Small intestine (tissue), 7 donors: Measurements from ENCODE around the gene CIB2. TPM values are rescaled to one million over a fixed set of nuclear protein-coding genes. Genes with fewer than 3 reads are reported as not detected.

ENCODE experiments used
- DNase-seq, 2 donors: peaks; one replicate each; pipeline versions ENCODE4 v3.0.0 to v3.0.0-alpha.2; 2013
- FAIRE-seq: peaks from 2 replicates; lab custom pipeline; 2012; peaks lifted over from hg19 to GRCh38; lab: Jason Lieb, UNC
- H3K27ac ChIP-seq, 3 donors: one replicate each; pipeline ENCODE4 v1.5.1; 2013; ENCODE audit warnings: low read length in 2 of 3, mild to moderate bottlenecking in 2 of 3, control low read depth in 1 of 3, inconsistent platforms in 1 of 3, low read depth in 1 of 3, moderate library complexity in 1 of 3
- H3K27me3 ChIP-seq, 3 donors: one replicate each; pipeline ENCODE4 v1.6.1; 2013; ENCODE audit warnings: low read length in 3 of 3, inconsistent platforms in 1 of 3; ENCODE audit not compliant: control insufficient read depth in 3 of 3, insufficient read depth in 3 of 3
- H3K36me3 ChIP-seq, 3 donors: one replicate each; pipeline ENCODE4 v1.6.1; 2013; ENCODE audit warnings: low read length in 3 of 3, inconsistent platforms in 1 of 3, low read depth in 1 of 3, mild to moderate bottlenecking in 1 of 3, moderate library complexity in 1 of 3; ENCODE audit not compliant: control insufficient read depth in 3 of 3, insufficient read depth in 2 of 3
- H3K4me1 ChIP-seq, 3 donors: one replicate each; pipeline ENCODE4 v1.6.1; 2013; ENCODE audit warnings: low read length in 2 of 3, inconsistent platforms in 1 of 3, low read depth in 1 of 3, mild to moderate bottlenecking in 1 of 3, moderate library complexity in 1 of 3; ENCODE audit not compliant: control insufficient read depth in 3 of 3, insufficient read depth in 2 of 3
- H3K4me3 ChIP-seq, 3 donors: one replicate each; pipeline ENCODE4 v1.5.1; 2013; ENCODE audit warnings: low read length in 3 of 3, control low read depth in 1 of 3, inconsistent platforms in 1 of 3, low read depth in 1 of 3, mild to moderate bottlenecking in 1 of 3, moderate library complexity in 1 of 3
- H3K9me3 ChIP-seq, 2 donors: one replicate each; pipeline ENCODE4 v1.6.1; 2013; ENCODE audit warnings: low read depth in 1 of 2, low read length in 1 of 2; ENCODE audit not compliant: control insufficient read depth in 2 of 2, insufficient read depth in 1 of 2
- WGBS, 3 donors: extraction: QIAGEN DNeasy Blood & Tissue Kit; methylation state at CpG; one replicate each; pipeline ENCODE4 v1.1.7; 2013; 5-methylcytosine and 5-hydroxymethylcytosine counted together
- polyA plus RNA-seq, 4 donors: library from polyadenylated mRNA; stranded (reverse) in 3 of 4; unstranded in 1 of 4; fragments of 200-250 nt in 3 of 4; fragments of 120-200 nt in 1 of 4; gene quantifications; one replicate each; pipeline versions ENCODE4 v1.2.1 to v1.2.3, GENCODE V29; 2013
- donor health status: healthy with polysubstance abuse.
- donor health status: control.
- donor health status: control.
- donor health status: Bipolar disorder and iron deficiency.
- donor health status: healthy.

CIB2 gene
- polyA plus RNA-seq, 4 donors, result 12.7 to 143 (median 52.5) TPM

DNA sequence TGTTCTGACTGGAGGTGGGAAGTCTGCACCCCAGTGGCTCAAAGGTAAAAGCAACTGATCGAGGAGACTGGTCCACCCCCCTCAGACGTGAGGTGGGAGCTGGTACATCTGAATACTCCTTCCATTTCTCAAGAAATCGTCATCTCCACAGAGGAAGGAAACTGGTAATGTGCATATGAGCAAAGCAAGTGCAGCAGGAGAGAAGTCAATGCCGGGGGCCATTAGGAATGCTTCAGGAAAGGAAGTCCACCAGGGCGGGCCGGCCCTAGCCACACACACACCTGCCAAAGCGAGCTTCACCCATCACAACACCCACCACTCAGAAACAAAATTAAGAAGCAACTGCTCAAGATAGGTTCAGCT lies 62.2 kb downstream of the CIB2 start:
- Histone ChIP-seq H3K4me1 (peaks cover 15 to 83% (median 53%) of the 10 kb centered on the region in 3 donors), H3K9me3 (no peaks in the 10 kb centered on the region), H3K36me3 (peaks cover 0 to 12% (median 0%) of the 10 kb centered on the region in 3 donors), H3K27ac (peak overlapping the region; percentile 20 to 94 (median 78)), H3K27me3 (no peaks in the 10 kb centered on the region), H3K4me3 (no peak overlapping the region)
- FAIRE-seq, result no peak
- no peak for DNase-seq
- 40 to 70% (median 45%) methylated on average over 7 of the region's 7 CpGs for WGBS, 3 donors

DNA sequence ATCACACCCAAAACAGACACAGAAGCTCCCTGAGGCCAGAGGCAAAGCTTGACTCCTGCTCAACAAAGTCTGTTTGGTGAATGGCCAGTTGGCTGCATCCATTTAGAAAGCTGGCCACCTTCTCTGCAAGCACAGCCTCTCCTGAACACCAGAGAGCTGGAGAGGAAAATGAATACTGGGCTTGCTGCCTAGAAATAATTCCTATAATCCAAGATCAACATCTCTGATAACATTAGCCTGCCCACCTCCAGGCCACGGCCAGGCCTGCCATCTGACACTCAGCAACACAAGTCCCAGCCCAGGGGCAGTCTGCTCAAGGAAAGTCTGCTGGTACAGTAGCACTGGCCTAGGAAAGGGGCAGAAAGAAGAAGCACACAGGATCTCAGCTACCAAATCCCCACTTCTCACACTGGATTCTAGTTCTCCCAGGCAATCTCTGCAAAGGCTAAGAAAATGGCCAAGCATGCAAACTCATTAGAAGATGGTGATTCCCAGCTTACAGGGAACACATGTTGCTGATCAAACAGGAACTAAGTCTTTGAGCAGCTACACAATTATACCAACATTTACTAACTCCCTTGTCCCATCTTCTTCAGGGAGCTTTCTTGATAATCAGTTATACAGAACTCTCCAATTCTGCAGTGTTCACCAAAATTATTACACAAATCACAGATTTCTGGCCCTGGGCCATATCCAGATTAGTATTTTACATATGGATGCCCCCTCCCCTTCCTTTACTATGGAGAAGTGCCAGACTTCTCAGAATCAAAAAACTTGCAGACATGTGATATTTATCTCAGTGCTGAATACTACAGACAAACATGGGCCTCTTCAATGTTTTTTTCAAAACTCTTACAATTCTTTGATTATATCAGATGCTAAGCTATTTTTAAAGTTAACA lies 63.7 kb downstream of the CIB2 start:
- 7 to 25% (median 21%) methylated on average over 1 of the region's 1 CpG for WGBS, 3 donors
- FAIRE-seq, result no peak
- Histone ChIP-seq H3K27me3 (no peaks in the 10 kb centered on the region), H3K36me3 (peaks cover 0 to 8% (median 0%) of the 10 kb centered on the region in 3 donors), H3K4me3 (no peak overlapping the region), H3K9me3 (no peaks in the 10 kb centered on the region), H3K4me1 (peaks cover 15 to 80% (median 61%) of the 10 kb centered on the region in 3 donors), H3K27ac (peak overlapping the region; percentile 25 to 42 (median 38))
- no peak for DNase-seq

DNA sequence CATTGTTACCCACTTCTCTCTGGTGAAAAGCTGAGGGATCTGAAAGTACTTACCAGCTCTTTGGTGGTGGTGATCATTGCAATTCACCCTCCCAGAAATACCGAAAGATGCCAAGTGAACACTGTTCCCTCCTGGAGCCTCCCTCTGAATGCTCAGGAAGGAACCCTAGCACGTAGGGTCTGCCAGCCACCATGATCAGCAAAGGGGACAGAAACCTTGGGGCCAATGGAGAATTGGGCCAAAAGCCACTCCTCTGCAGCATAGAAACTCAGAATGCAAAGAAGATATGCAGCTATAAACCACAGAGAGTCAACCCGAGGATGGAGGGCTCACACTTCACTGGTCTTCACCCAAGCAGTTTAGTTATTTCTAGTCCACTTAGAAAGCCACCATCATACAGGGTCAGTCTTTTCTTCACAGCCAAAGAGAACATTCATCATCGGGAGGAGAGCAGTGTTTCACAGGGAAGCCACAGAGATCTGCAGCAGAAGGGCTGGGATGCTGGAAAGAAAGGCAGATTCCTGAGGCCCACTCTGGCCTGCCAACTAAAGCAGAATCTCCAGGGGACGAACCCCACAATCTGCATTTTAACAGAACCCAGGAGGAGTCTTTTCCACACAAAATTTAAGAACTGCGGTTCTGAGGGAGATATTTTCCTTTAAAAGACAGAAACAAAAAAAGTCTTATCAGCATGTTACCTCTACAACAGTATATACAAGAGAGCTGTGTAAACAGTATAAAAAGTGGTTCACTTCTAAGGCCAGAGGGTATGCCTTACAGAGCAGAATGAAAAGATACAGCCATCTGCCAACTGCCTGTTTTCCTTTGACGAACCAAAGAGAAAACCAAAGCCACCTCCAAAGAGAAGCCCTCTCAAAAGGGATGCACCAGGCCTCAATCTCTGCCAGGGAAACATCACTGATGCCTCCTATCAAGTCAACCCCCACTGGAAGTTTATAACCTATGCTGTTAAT lies 65.0 kb downstream of the CIB2 start:
- DNase-seq (no peak), FAIRE-seq (no peak)
- peak overlapping the region; percentile 56 to 92 (median 76) for H3K27ac ChIP-seq
- no peaks in the 10 kb centered on the region for H3K9me3 ChIP-seq
- H3K4me3 ChIP-seq, result no peak overlapping the region
- H3K36me3 ChIP-seq, result peaks cover 0 to 8% (median 0%) of the 10 kb centered on the region in 3 donors
- H3K4me1 ChIP-seq, result peaks cover 11 to 76% (median 57%) of the 10 kb centered on the region in 3 donors
- WGBS, 3 donors, result 57 to 65% (median 60%) methylated on average over 7 of the region's 7 CpGs
- no peaks in the 10 kb centered on the region for H3K27me3 ChIP-seq

- Histone ChIP-seq H3K27me3 (no peaks in the 10 kb centered on the region), H3K4me1 (peaks cover 11 to 73% (median 55%) of the 10 kb centered on the region in 3 donors), H3K4me3 (no peak overlapping the region), H3K27ac (peak overlapping the region; percentile 6 to 92 (median 76)), H3K9me3 (no peaks in the 10 kb centered on the region), H3K36me3 (peaks cover 0 to 8% (median 0%) of the 10 kb centered on the region in 3 donors)
- 37 to 68% (median 44%) methylated on average over 5 of the region's 5 CpGs for WGBS, 3 donors
- DNase-seq, result peak in 1 of 2 donors; percentile 81
- no peak for FAIRE-seq
Measured at GRCh38 chr15:78065284-78065872, 65.9 kb downstream of the CIB2 start.

DNA sequence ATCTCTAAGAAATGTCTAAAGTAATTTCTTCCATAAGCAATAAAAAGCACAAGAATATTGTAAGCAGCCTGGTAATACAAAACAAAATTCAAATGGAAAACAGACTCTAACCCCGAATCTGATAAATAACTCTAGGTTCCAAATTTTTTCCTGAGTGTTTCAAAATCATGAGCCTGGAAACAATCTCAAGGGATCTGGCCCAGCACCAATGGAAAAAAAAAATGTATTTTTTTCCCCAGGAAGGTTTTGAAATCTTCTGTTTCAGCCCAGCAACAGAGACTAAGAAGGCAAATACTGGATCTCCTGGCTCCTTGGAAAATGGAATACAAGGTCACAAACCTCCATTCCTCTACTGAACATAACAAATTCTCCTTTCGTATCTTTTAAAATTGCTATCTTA lies 66.7 kb downstream of the CIB2 start:
- H3K4me1 ChIP-seq, result peaks cover 11 to 67% (median 52%) of the 10 kb centered on the region in 3 donors
- H3K27ac ChIP-seq, result peak overlapping the region in 2 of 3 donors; percentile 76 to 92
- 63 to 87% (median 80%) methylated on average over 2 of the region's 2 CpGs for WGBS, 3 donors
- no peaks in the 10 kb centered on the region for H3K9me3 ChIP-seq
- DNase-seq (no peak), FAIRE-seq (no peak)
- H3K36me3 ChIP-seq, result peaks cover 0 to 10% (median 0%) of the 10 kb centered on the region in 3 donors
- no peak overlapping the region for H3K4me3 ChIP-seq
- H3K27me3 ChIP-seq, result no peaks in the 10 kb centered on the region

- Histone ChIP-seq H3K4me1 (peaks cover 14 to 65% (median 53%) of the 10 kb centered on the region in 3 donors), H3K9me3 (no peaks in the 10 kb centered on the region), H3K27me3 (no peaks in the 10 kb centered on the region), H3K27ac (peak overlapping the region in 2 of 3 donors; percentile 76 to 83), H3K36me3 (peaks cover 0 to 14% (median 0%) of the 10 kb centered on the region in 3 donors), H3K4me3 (no peak overlapping the region)
- FAIRE-seq (no peak), DNase-seq (no peak)
- WGBS, 3 donors, result 67 to 94% (median 85%) methylated on average over 5 of the region's 5 CpGs
Measured at GRCh38 chr15:78063970-78064385, 67.3 kb downstream of the CIB2 start.

DNA sequence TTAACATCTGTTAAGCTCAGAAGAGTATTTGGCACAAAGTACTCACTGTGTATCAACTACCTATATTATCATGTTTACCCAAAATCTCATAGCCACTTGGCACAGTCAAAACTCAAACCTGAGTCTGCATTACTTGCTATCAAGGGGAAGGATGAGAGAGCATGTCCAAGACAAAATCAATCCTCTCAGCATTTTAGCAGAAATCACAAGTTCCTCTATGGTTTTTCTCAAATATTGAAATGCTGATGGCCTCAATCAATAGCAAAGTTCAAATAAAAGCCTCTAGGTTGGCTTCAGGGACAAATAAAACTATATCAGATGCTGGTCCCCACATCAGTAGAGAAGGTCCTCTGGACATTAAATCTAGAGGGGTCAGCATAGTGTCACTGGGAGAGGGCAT lies 68.0 kb downstream of the CIB2 start:
- peaks cover 0 to 21% (median 0%) of the 10 kb centered on the region in 3 donors for H3K36me3 ChIP-seq
- H3K9me3 ChIP-seq, result no peaks in the 10 kb centered on the region
- FAIRE-seq (no peak), DNase-seq (no peak)
- no peak overlapping the region for H3K4me3 ChIP-seq
- peaks cover 17 to 65% (median 53%) of the 10 kb centered on the region in 3 donors for H3K4me1 ChIP-seq
- H3K27ac ChIP-seq, result peak overlapping the region in 1 of 3 donors; percentile 83
- no peaks in the 10 kb centered on the region for H3K27me3 ChIP-seq
